ENCODE data around the gene ARG2. TPM values are rescaled to one million over a fixed set of nuclear protein-coding genes. Genes with fewer than 3 reads are reported as not detected.
"Not testable (repeated sequence)": the region's sequence is repeated elsewhere in the genome, so short reads cannot be mapped to it uniquely, and the experiment has no call there.

Gene ARG2
- total RNA-seq, 2 experiments from 2014 or later = 6.8 to 7.7 TPM

DNA sequence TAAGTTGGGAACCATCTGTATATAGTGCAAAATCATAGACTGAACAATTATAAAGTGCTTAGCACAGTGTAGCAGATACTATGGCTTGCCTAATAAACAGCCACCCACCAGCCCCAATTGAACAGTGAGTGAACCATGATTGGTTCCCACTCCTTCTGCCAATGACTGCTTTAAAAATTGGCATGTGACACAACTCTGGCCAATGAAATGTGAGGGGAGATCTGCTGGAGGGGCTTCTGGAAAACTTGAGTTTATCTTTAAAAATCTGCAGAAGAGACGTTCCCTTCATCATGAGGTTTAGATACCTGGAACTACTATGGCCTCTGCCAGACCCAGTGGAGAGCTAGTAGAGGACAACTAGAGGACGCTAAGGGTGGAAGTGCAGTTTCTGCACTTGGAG, 24.3 kb upstream of the ARG2 start:
- Mint-ChIP-seq H3K27ac (no peak overlapping the region), H3K27me3 (no peaks in the 10 kb centered on the region), H3K4me3 (no peak overlapping the region), H3K4me1 (peaks cover 26% of the 10 kb centered on the region), H3K36me3 (ENCODE audit: low read depth) (peaks cover 21% of the 10 kb centered on the region), H3K9me3 (peaks cover 2% of the 10 kb centered on the region)
- ChIA-PET POLR2A (no interaction called here), CTCF (no interaction called here)
- no peak for DNase-seq

DNA sequence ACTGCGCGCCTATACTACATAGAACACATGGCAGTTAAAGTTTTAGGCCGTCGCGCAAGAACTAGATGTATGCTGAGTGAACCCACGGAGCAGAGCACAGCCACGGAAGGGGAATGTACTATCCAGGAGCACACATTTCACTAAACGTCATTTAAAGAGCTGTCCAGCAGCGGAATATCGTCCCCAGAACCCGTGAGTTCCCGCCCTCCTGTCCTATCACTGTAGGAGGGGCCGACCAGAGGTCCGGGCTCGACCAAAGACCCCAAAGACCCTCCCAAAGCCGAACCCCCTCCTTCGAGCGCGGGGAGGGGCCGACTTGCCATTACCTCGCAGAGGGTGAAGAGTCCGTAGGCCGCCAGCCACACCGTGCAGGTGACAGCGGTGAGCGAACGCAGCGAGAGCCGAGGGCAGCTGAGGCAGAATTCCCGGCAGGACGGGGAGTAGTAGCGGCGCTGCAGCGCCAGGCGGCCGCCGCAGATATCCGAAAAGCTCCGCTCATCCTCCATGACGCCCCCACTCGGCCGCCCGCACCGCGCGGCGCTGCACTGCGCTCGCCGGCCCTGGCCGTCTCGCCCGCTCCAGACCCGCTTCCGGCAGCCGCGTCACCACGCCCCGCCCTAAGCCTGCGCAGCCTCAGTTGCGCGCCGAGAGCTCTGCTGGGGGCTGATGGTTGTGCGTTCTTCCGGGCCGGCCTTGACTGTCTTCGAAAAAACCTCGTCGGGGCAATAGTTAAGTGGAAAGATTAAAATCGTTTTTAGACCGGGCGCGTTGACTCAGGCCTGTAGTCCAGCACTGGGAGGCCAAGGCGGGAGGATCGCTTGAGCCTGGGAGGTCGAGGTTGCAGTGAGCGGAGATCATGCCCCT, 19.8 kb upstream of the ARG2 start, which contains the start of gene PIGH:
PIGH (minus strand) TSS at position 571 of the 864 bp plus-strand sequence; CDS start at position 506, 65 bp downstream.
- peak within 1 kb of the TSS; percentile 80 for H3K27ac Mint-ChIP-seq
- peaks cover 2% of the 10 kb centered on the region for H3K27me3 Mint-ChIP-seq
- peaks cover 2% of the 10 kb centered on the region for H3K9me3 Mint-ChIP-seq
- peaks cover 33% of the 10 kb centered on the region for H3K4me1 Mint-ChIP-seq
- DNase-seq = peak; percentile 95
- peaks cover 9% of the 10 kb centered on the region for H3K36me3 Mint-ChIP-seq (ENCODE audit: low read depth)
- POLR2A ChIA-PET = interaction anchor here (0.9 to 3.2 kb wide), 20 partner anchors 9 to 240 kb away, joined by 3 to 17 read pairs (median 5); partner anchors contain the start of genes ARG2, ATP6V1D, EIF2S1 and PLEK2
- CTCF ChIA-PET = interaction anchor here (0.6 to 3.1 kb wide), 31 partner anchors 10 to 1218 kb away, joined by 3 to 35 read pairs (median 6); partner anchors contain the start of genes ARG2, ATP6V1D, EIF2S1 and RDH11
- H3K4me3 Mint-ChIP-seq = peak within 1 kb of the TSS; percentile 94

- not testable (repeated sequence) for H3K36me3 Mint-ChIP-seq (ENCODE audit: low read depth); H3K27me3 Mint-ChIP-seq; H3K9me3 Mint-ChIP-seq; DNase-seq
- ChIA-PET CTCF (interaction anchor here (0.6 to 3.1 kb wide), 28 partner anchors 11 to 241 kb away, joined by 3 to 35 read pairs (median 7); partner anchors contain the start of genes ARG2, ATP6V1D, EIF2S1 and RDH11), POLR2A (interaction anchor here (0.9 to 3.2 kb wide), 18 partner anchors 9 to 241 kb away, joined by 3 to 17 read pairs (median 6); partner anchors contain the start of genes ARG2, ATP6V1D, EIF2S1 and PLEK2)
- Mint-ChIP-seq H3K27ac (peak overlapping the region; percentile 23), H3K4me1 (peaks cover 33% of the 10 kb centered on the region), H3K4me3 (peak overlapping the region; percentile 94)
Measured at GRCh38 chr14:67600562-67600974, 19.2 kb upstream of the ARG2 start.

DNA sequence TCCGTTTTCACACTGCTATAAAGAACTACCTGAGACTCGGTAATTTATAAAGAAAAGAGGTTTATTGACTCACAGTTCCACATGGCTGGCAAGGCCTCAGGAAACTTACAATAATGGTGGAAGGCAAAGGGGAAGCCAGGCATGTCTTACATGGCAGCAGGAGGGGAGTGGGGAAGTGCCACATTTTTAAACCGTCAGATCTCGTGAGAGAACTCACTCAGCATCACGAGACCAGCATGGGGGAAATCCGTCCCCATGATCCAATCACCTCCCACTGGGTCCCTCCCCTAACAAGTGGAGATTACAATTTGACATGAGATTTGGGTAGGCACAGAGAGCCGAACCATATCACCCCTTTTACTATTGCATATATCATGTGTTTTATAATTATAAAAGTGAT, 17.6 kb upstream of the ARG2 start:
- peaks cover 2% of the 10 kb centered on the region for H3K36me3 Mint-ChIP-seq (ENCODE audit: low read depth)
- CTCF ChIA-PET = no interaction called here
- H3K4me3 Mint-ChIP-seq = no peak overlapping the region
- peaks cover 2% of the 10 kb centered on the region for H3K9me3 Mint-ChIP-seq
- peaks cover 27% of the 10 kb centered on the region for H3K4me1 Mint-ChIP-seq
- peaks cover 2% of the 10 kb centered on the region for H3K27me3 Mint-ChIP-seq
- DNase-seq = no peak
- no peak overlapping the region for H3K27ac Mint-ChIP-seq
- POLR2A ChIA-PET = no interaction called here

DNA sequence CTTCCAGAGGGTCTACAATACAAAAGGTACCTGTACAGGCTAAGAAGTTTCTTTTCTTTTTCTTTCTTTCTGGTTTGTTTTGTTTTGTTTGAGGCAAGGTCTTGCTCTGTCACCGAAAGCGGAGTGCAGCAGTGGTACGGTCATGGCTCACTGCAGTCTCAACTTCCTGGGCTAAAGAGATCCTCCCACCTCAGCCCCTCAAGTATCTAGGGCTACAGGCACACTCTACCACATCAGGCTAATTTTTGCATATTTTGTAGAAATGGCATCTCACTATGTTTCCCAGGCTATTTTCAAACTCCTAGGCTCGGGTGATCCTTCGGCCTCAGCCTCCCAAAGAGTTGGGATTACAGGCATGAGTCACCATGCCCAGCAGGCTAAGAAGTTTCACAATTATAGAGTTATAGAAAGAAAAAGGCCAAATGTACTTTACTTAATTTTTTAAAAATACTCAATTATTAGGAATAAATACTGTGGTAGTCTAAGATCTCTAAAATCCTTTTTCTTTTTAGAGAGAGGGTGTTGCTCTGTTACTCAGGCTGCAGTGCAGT, 16.6 kb upstream of the ARG2 start:
- DNase-seq = no peak
- H3K27ac Mint-ChIP-seq = no peak overlapping the region
- POLR2A ChIA-PET = no interaction called here
- H3K4me3 Mint-ChIP-seq = no peak overlapping the region
- H3K4me1 Mint-ChIP-seq = peaks cover 25% of the 10 kb centered on the region
- H3K27me3 Mint-ChIP-seq = peaks cover 2% of the 10 kb centered on the region
- H3K36me3 Mint-ChIP-seq (ENCODE audit: low read depth) = peaks cover 2% of the 10 kb centered on the region
- CTCF ChIA-PET = no interaction called here
- H3K9me3 Mint-ChIP-seq = peaks cover 2% of the 10 kb centered on the region

GRCh38 chr14:67607646-67608045, 12.1 kb upstream of the ARG2 start:
- H3K27ac Mint-ChIP-seq = no peak overlapping the region
- ChIA-PET POLR2A (no interaction called here), CTCF (interaction anchor here (1.3 kb wide), 1 partner anchor 12 kb away, joined by 3 read pairs; no protein-coding TSS in a partner anchor)
- no peak overlapping the region for H3K4me3 Mint-ChIP-seq
- H3K36me3 Mint-ChIP-seq (ENCODE audit: low read depth) = no peaks in the 10 kb centered on the region
- DNase-seq = no peak
- peaks cover 3% of the 10 kb centered on the region for H3K4me1 Mint-ChIP-seq
- peaks cover 2% of the 10 kb centered on the region for H3K27me3 Mint-ChIP-seq
- H3K9me3 Mint-ChIP-seq = no peaks in the 10 kb centered on the region

DNA sequence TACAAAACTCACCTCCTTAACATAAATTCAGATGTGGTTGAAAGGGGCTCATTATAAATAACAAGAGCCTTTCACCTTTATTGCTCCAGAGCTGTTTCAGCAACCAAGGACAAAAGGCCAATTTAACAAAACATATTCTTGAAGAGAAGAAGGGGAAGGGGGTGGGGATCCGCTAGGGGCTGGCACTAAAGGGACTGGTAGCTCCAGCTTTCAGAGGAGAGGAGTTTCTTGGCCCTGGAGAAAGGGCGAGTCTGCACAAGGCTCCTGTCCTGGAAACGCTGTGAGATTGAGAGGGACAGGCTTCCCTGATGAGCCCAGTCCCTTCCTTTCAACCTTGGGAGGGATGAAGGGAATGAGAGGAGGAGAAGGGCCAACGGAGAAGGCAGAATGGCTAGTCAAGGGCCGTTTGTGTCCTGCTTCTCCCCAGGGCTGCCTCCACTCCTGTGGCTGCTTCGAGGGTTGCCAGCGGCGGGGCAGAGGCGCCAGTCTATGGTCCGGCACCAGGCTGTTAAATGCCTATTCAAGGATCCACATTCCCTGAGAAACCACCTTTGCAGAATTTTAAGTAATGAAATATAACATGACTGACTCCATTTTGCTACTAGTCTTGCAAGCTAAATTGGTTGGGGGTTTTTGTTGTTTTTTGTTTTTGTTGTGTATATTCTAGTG, 9.9 kb upstream of the ARG2 start:
- Mint-ChIP-seq H3K27me3 (peaks cover 9% of the 10 kb centered on the region), H3K9me3 (no peaks in the 10 kb centered on the region), H3K4me3 (no peak overlapping the region), H3K36me3 (ENCODE audit: low read depth) (no peaks in the 10 kb centered on the region), H3K4me1 (peaks cover 3% of the 10 kb centered on the region), H3K27ac (no peak overlapping the region)
- no peak for DNase-seq
- ChIA-PET CTCF (interaction anchor here (1.5 to 3.5 kb wide), 2 partner anchors 10 to 59 kb away, joined by 3 to 20 read pairs; partner anchors contain the start of gene PIGH), POLR2A (interaction anchor here (3.4 kb wide), 1 partner anchor 10 kb away, joined by 14 read pairs; the partner anchor contains the start of gene PIGH)

DNA sequence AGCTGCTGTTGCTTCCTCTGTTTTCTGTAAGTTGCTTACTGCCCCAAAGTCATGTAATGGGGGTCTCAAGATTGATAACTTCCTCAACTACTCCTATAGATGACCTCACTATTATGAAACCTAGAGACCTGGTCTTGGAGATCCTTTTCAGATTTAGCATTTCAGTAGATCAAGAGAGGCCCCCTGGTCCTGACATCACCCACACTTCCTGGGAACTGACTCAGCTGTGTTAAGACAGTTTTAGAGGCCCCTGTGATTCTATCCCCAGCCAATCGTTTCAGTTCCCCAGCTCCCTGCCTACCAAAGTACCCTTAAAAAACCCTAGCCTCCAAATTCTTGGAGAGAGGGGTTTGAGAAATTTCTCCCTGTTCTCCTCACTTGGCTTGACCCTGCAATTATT, 9.2 kb upstream of the ARG2 start:
- Mint-ChIP-seq H3K4me3 (no peak overlapping the region), H3K9me3 (no peaks in the 10 kb centered on the region), H3K36me3 (ENCODE audit: low read depth) (no peaks in the 10 kb centered on the region), H3K27me3 (peaks cover 10% of the 10 kb centered on the region), H3K27ac (no peak overlapping the region), H3K4me1 (peaks cover 3% of the 10 kb centered on the region)
- DNase-seq = no peak
- CTCF ChIA-PET = interaction anchor here (3.5 kb wide), 1 partner anchor 10 kb away, joined by 20 read pairs; the partner anchor contains the start of gene PIGH
- POLR2A ChIA-PET = interaction anchor here (3.4 kb wide), 1 partner anchor 10 kb away, joined by 14 read pairs; the partner anchor contains the start of gene PIGH

GRCh38 chr14:67618617-67619063, 1.1 kb upstream of the ARG2 start:
- ChIA-PET CTCF (interaction anchor here (0.7 to 4.5 kb wide), 30 partner anchors 9 to 259 kb away, joined by 3 to 88 read pairs (median 5); partner anchors contain the start of genes ATP6V1D, EIF2S1, PIGH and RDH11), POLR2A (interaction anchor here (0.8 to 3.0 kb wide), 4 partner anchors 19 to 85 kb away, joined by 5 to 17 read pairs (median 6); partner anchors contain the start of genes PIGH and RDH11)
- H3K27me3 Mint-ChIP-seq = peaks cover 20% of the 10 kb centered on the region
- no peak for DNase-seq
- H3K4me3 Mint-ChIP-seq = peak overlapping the region; percentile 22
- H3K27ac Mint-ChIP-seq = no peak overlapping the region
- H3K4me1 Mint-ChIP-seq = peaks cover 32% of the 10 kb centered on the region
- H3K36me3 Mint-ChIP-seq (ENCODE audit: low read depth) = no peaks in the 10 kb centered on the region
- H3K9me3 Mint-ChIP-seq = no peaks in the 10 kb centered on the region

GRCh38 chr14:67620217-67620785, 581 bp downstream of the ARG2 start:
- CTCF ChIA-PET = interaction anchor here (1.3 to 4.5 kb wide), 3 partner anchors 21 to 83 kb away, joined by 4 to 88 read pairs (median 35); partner anchors contain the start of genes PIGH and RDH12
- Mint-ChIP-seq H3K4me1 (peaks cover 32% of the 10 kb centered on the region), H3K27me3 (peaks cover 15% of the 10 kb centered on the region), H3K4me3 (peak overlapping the region; percentile 78), H3K9me3 (no peaks in the 10 kb centered on the region), H3K36me3 (ENCODE audit: low read depth) (peaks cover 2% of the 10 kb centered on the region), H3K27ac (no peak overlapping the region)
- POLR2A ChIA-PET = interaction anchor here (0.8 to 3.0 kb wide), 6 partner anchors 21 to 53 kb away, joined by 3 to 17 read pairs (median 3); partner anchors contain the start of genes PIGH and VTI1B
- no peak for DNase-seq

DNA sequence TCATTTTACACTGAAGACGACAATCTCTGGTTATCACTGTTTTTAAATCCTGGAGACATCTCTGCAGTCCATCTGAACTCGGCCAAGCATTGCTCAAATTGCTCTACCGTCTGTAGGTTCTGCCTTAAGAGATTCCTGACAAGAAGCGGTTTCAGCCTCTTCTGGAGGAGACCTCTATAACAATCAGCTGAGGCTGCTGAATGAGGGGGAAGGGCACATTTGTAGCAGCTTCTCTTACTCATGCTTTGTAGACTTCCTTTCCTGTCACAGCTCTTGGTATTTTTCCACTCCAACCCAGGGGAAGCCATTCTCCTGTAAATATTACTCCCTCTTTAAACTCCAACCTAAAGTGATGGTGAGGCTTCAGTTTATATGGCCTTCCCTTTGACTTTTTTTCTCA, 3.0 kb downstream of the ARG2 start:
- H3K4me1 Mint-ChIP-seq = peaks cover 32% of the 10 kb centered on the region
- H3K9me3 Mint-ChIP-seq = no peaks in the 10 kb centered on the region
- no peak for DNase-seq
- H3K27me3 Mint-ChIP-seq = peaks cover 11% of the 10 kb centered on the region
- POLR2A ChIA-PET = interaction anchor here (1.1 to 1.4 kb wide), 3 partner anchors 22 to 73 kb away, joined by 3 to 4 read pairs (median 3); partner anchors contain the start of genes PIGH and RDH11
- peaks cover 2% of the 10 kb centered on the region for H3K36me3 Mint-ChIP-seq (ENCODE audit: low read depth)
- no peak overlapping the region for H3K27ac Mint-ChIP-seq
- no peak overlapping the region for H3K4me3 Mint-ChIP-seq
- CTCF ChIA-PET = interaction anchor here (1.0 kb wide), 2 partner anchors 44 to 81 kb away, joined by 3 to 5 read pairs; no protein-coding TSS in a partner anchor
